ENCODE measurements around the gene RBM5. TPM values are rescaled to one million over a fixed set of nuclear protein-coding genes. Genes with fewer than 3 reads are reported as not detected.

Gene RBM5
- total RNA-seq, 2 experiments from 2014 or later = 118 to 131 TPM

GRCh38 chr3:50154840-50155490 lies 66.2 kb downstream of the RBM5 start, which contains the start of gene SEMA3F:
Gene SEMA3F (plus strand): TSS chr3:50155324. CDS start chr3:50159623, 4,299 bp downstream.
- ChIA-PET POLR2A (no interaction called here), CTCF (no interaction called here)
- DNase-seq (peak; percentile 79), ATAC-seq (peak; percentile 89)
- peaks cover 29% of the 10 kb centered on the region for H3K27me3 Mint-ChIP-seq
- intact Hi-C loops (cut with DNase I, micrococcal nuclease) = loop anchor here in 1 of 2 experiments (1.0 to 10.0 kb wide), 10 partner anchors 34 to 685 kb away; partner anchors contain the start of genes BSN, DAG1, IFRD2 and RBM5
- H3K4me1 Mint-ChIP-seq = peaks cover 8% of the 10 kb centered on the region
- H3K9me3 Mint-ChIP-seq (ENCODE audit: low read depth) = no peaks in the 10 kb centered on the region
- no peak within 1 kb of the TSS for H3K27ac Mint-ChIP-seq
- peak within 1 kb of the TSS; percentile 60 for H3K4me3 Mint-ChIP-seq
- H3K36me3 Mint-ChIP-seq (ENCODE audit: low read depth) = no peaks in the 10 kb centered on the region

DNA sequence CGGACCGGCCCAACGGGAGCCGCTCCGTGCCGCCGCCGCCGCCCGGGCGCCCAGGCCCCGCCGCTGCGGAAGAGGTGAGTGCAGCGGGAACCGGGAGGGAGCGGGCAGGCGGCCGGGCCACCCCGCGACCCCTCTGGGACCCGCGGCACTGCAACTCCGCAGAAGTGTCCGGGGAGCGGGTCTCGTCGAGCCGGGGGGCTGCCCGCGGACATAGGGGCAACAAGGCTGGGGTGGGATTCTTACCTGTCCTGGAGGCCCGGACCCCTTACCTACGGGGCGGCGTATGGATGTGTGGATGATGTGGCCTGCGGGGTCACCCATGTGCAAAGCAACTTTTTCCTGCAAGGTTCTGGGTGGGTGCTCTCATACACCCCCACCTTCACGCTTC lies 66.8 kb downstream of the RBM5 start:
- H3K4me1 Mint-ChIP-seq = peaks cover 8% of the 10 kb centered on the region
- POLR2A ChIA-PET = no interaction called here
- CTCF ChIA-PET = no interaction called here

GRCh38 chr3:50155891-50156290 lies 67.2 kb downstream of the RBM5 start:
- POLR2A ChIA-PET = no interaction called here
- no peak overlapping the region for H3K27ac Mint-ChIP-seq
- H3K4me1 Mint-ChIP-seq = peaks cover 8% of the 10 kb centered on the region
- H3K9me3 Mint-ChIP-seq (ENCODE audit: low read depth) = no peaks in the 10 kb centered on the region
- DNase-seq (no peak), ATAC-seq (no peak)
- CTCF ChIA-PET = no interaction called here
- no peaks in the 10 kb centered on the region for H3K36me3 Mint-ChIP-seq (ENCODE audit: low read depth)
- intact Hi-C loops (cut with DNase I, micrococcal nuclease) = loop anchor here (1.0 to 10.0 kb wide), 7 partner anchors 33 to 686 kb away; partner anchors contain the start of genes BSN (in 1 of the 2), DAG1 (in 1 of the 2), IFRD2 (in 1 of the 2) and RBM5 (in 1 of the 2)
- peaks cover 29% of the 10 kb centered on the region for H3K27me3 Mint-ChIP-seq
- peak overlapping the region; percentile 60 for H3K4me3 Mint-ChIP-seq

More for the DNA sequence above, 66.8 kb downstream of the RBM5 start:
- DNase-seq = no peak
- Mint-ChIP-seq H3K27ac (no peak overlapping the region), H3K9me3 (ENCODE audit: low read depth) (no peaks in the 10 kb centered on the region), H3K27me3 (peaks cover 29% of the 10 kb centered on the region), H3K36me3 (ENCODE audit: low read depth) (no peaks in the 10 kb centered on the region), H3K4me3 (peak overlapping the region; percentile 60)
- ATAC-seq = peak; percentile 5
- intact Hi-C loops (cut with DNase I, micrococcal nuclease) = loop anchor here in 1 of 2 experiments (1.0 to 10.0 kb wide), 6 partner anchors 67 to 685 kb away; partner anchors contain the start of genes BSN, DAG1, IFRD2 and RBM5

GRCh38 chr3:50156549-50157493 lies 68.1 kb downstream of the RBM5 start:
- intact Hi-C loops (cut with DNase I, micrococcal nuclease) = loop anchor here (2.0 to 10.0 kb wide), 2 partner anchors 32 to 602 kb away; partner anchors contain the start of gene BSN (in 1 of the 2)
- H3K9me3 Mint-ChIP-seq (ENCODE audit: low read depth) = no peaks in the 10 kb centered on the region
- H3K4me1 Mint-ChIP-seq = peaks cover 8% of the 10 kb centered on the region
- CTCF ChIA-PET = interaction anchor here (0.7 kb wide), 1 partner anchor 69 kb away, joined by 3 read pairs; no protein-coding TSS in a partner anchor
- peaks cover 29% of the 10 kb centered on the region for H3K27me3 Mint-ChIP-seq
- no peak for DNase-seq
- no peak overlapping the region for H3K27ac Mint-ChIP-seq
- ATAC-seq = no peak
- no peaks in the 10 kb centered on the region for H3K36me3 Mint-ChIP-seq (ENCODE audit: low read depth)
- POLR2A ChIA-PET = no interaction called here
- H3K4me3 Mint-ChIP-seq = no peak overlapping the region

DNA sequence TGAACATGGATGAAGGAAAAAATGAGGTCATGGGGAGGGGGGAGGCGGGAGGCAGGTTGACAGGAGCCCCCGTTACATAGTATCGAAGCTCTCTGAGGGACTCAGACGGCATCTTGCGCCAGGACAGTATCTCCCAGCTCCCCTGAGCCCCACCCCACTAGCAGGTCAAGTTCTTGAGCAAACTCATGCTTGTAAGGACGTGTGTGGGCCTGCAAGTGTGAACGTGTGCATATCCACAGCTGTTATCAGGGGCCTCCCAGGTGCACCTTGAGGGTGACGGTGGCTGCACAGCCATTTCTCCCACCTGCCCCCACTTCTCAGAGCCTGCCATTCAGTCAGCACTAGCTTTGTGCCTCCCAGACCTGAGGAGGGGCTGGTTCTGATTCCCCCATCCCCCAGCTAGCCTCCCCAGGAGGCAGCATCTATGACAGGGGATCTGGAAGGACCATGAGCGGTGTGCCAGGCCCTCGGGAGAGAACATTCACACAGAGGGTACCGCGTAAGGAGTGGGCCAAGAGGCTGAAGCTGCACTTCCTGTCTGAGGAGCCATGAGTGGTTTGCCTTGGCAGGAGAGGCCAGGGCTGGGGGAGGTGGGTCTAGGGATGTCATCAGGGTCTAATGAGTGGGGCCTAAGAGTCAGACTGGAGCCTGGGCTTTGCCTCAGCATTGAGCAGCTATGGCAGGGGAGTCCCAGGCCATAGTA lies 69.3 kb downstream of the RBM5 start:
- Mint-ChIP-seq H3K4me3 (no peak overlapping the region), H3K9me3 (ENCODE audit: low read depth) (no peaks in the 10 kb centered on the region), H3K27me3 (peaks cover 29% of the 10 kb centered on the region), H3K36me3 (ENCODE audit: low read depth) (no peaks in the 10 kb centered on the region), H3K4me1 (peaks cover 8% of the 10 kb centered on the region), H3K27ac (no peak overlapping the region)
- POLR2A ChIA-PET = no interaction called here
- CTCF ChIA-PET = interaction anchor here (0.7 to 1.0 kb wide), 2 partner anchors 15 to 48 kb away, joined by 3 to 4 read pairs; no protein-coding TSS in a partner anchor
- DNase-seq (no peak), ATAC-seq (no peak)
- intact Hi-C loops (cut with DNase I, micrococcal nuclease) = loop anchor here (2.0 to 10.0 kb wide), 2 partner anchors 31 to 603 kb away; partner anchors contain the start of gene BSN (in 1 of the 2)

DNA sequence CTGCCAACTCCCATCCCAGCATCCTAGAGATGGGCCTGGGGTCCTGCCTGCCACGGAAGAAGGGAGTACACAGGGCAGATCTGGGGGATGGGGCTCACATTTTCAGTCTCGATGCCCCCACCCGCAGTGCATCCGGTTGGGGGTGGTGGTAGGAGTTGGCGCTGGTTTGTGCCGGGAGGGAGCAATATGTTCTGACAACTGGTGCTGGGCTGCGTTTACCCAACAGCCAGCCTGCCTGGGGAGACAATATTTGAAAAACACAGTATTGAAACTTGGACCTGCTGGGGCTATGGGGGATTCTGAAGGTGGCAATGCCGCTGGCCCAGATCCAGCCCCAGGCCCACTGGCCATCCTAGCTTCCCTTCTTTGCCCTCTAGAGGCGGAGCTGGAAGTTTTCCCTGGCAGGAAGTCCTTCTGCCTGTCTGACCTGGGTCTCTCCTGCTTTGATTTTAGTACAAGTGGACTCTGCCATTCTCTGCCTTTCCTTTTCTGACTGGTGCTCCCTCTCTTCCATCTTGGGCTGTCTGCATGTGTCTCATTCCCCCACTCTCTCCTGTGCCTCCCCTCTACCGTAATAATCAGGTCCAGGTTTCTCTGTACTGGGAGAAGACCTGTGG lies 69.9 kb downstream of the RBM5 start:
- POLR2A ChIA-PET = no interaction called here
- ATAC-seq (no peak), DNase-seq (no peak)
- Mint-ChIP-seq H3K4me3 (no peak overlapping the region), H3K4me1 (peaks cover 8% of the 10 kb centered on the region), H3K36me3 (ENCODE audit: low read depth) (no peaks in the 10 kb centered on the region), H3K27ac (no peak overlapping the region), H3K27me3 (peaks cover 22% of the 10 kb centered on the region), H3K9me3 (ENCODE audit: low read depth) (no peaks in the 10 kb centered on the region)
- CTCF ChIA-PET = interaction anchor here (0.7 to 1.0 kb wide), 2 partner anchors 14 to 47 kb away, joined by 3 to 4 read pairs; no protein-coding TSS in a partner anchor
- intact Hi-C loops (cut with DNase I, micrococcal nuclease) = loop anchor here in 1 of 2 experiments (10.0 kb wide), 1 partner anchor 604 kb away; the partner anchor contains the start of gene BSN

- POLR2A ChIA-PET = no interaction called here
- no peak overlapping the region for H3K4me3 Mint-ChIP-seq
Measured at GRCh38 chr3:50160561-50160983, 71.9 kb downstream of the RBM5 start.

DNA sequence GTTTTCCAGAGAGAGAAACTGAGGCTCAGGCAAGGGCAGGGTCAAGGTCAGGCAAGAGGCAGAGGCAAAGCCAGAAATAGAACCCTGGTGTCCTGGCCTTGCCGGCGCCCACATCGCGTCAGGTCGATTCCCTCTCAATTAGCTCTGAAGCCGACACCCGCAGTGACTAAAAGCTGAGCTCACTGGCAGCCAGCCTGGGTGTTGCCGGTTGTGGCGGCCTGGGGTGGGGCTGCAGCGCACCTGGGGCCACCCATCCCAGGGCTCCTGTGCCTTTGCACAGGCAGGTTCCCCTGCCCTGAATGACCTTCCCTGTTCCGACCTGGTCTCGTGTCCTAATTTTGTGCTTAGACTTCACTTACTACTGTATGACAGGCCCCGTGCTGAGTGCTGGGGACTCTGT lies 72.6 kb downstream of the RBM5 start:
- no peak for ATAC-seq
- CTCF ChIA-PET = no interaction called here
- POLR2A ChIA-PET = no interaction called here

More at GRCh38 chr3:50160561-50160983, 71.9 kb downstream of the RBM5 start:
- Mint-ChIP-seq H3K27ac (no peak overlapping the region), H3K9me3 (ENCODE audit: low read depth) (no peaks in the 10 kb centered on the region), H3K36me3 (ENCODE audit: low read depth) (no peaks in the 10 kb centered on the region), H3K4me1 (peaks cover 5% of the 10 kb centered on the region), H3K27me3 (peaks cover 14% of the 10 kb centered on the region)
- ATAC-seq (no peak), DNase-seq (no peak)
- CTCF ChIA-PET = no interaction called here
- intact Hi-C loops (cut with DNase I, micrococcal nuclease) = no loop called here

GRCh38 chr3:50162034-50162883 lies 73.5 kb downstream of the RBM5 start:
- CTCF ChIA-PET = no interaction called here
- DNase-seq = no peak

More for the DNA sequence above, 72.6 kb downstream of the RBM5 start:
- Mint-ChIP-seq H3K36me3 (ENCODE audit: low read depth) (no peaks in the 10 kb centered on the region), H3K9me3 (ENCODE audit: low read depth) (no peaks in the 10 kb centered on the region), H3K27me3 (peaks cover 7% of the 10 kb centered on the region), H3K4me1 (no peaks in the 10 kb centered on the region), H3K4me3 (no peak overlapping the region), H3K27ac (no peak overlapping the region)
- intact Hi-C loops (cut with DNase I, micrococcal nuclease) = no loop called here
- DNase-seq = no peak

More at GRCh38 chr3:50162034-50162883, 73.5 kb downstream of the RBM5 start:
- intact Hi-C loops (cut with DNase I, micrococcal nuclease) = no loop called here
- H3K4me3 Mint-ChIP-seq = no peak overlapping the region
- POLR2A ChIA-PET = no interaction called here
- H3K36me3 Mint-ChIP-seq (ENCODE audit: low read depth) = no peaks in the 10 kb centered on the region
- no peaks in the 10 kb centered on the region for H3K4me1 Mint-ChIP-seq
- ATAC-seq = no peak
- no peaks in the 10 kb centered on the region for H3K9me3 Mint-ChIP-seq (ENCODE audit: low read depth)
- no peak overlapping the region for H3K27ac Mint-ChIP-seq
- H3K27me3 Mint-ChIP-seq = peaks cover 4% of the 10 kb centered on the region

All from activated CD4-positive, alpha-beta T cell treated with anti-CD3 and anti-CD28 coated beads for 36 hours (primary cell).